HCT116 (cell line): ENCODE results near the gene CCDC80.

Source experiments
- CEBPB ChIP-seq: IDR thresholded peaks from 2 replicates; pipeline ENCODE4 v1.6.1; 2012; ENCODE audit warnings: low read depth
- ELF1 ChIP-seq: IDR thresholded peaks from 2 replicates; pipeline ENCODE4 v1.6.1; 2012; ENCODE audit warnings: low read depth, borderline replicate concordance
- POLR2A ChIP-seq: IDR thresholded peaks from 2 replicates; pipeline ENCODE4 v1.7.0; 2011; ENCODE audit warnings: borderline replicate concordance; ENCODE audit not compliant: insufficient read depth, insufficient read length; ENCODE audit errors: extremely low read depth
- POLR2AphosphoS5 ChIP-seq: IDR thresholded peaks from 2 replicates; pipeline ENCODE4 v1.6.1; 2011; ENCODE audit warnings: mild to moderate bottlenecking, low read depth, low read length, moderate library complexity
- RAD21 ChIP-seq: IDR thresholded peaks from 2 replicates; pipeline ENCODE4 v1.6.1; 2012; ENCODE audit warnings: low read depth, mild to moderate bottlenecking
- YY1 ChIP-seq: IDR thresholded peaks from 2 replicates; pipeline ENCODE4 v1.6.1; 2011; ENCODE audit warnings: low read length, low read depth, moderate library complexity, mild to moderate bottlenecking; ENCODE audit not compliant: insufficient replicate concordance; ENCODE audit errors: extremely low read depth
- ZNF274 ChIP-seq: fragments of 200-500 bp; sonication (Bioruptor generic); IDR thresholded peaks from 2 replicates; pipeline ENCODE4 v1.6.1; 2014; ENCODE audit warnings: mild to moderate bottlenecking, low read depth, low read length, inconsistent platforms
- TF ChIP-seq, protein P1 (sequence below): IDR thresholded peaks from 2 replicates; pipeline ENCODE4 v1.6.1; 2012; ENCODE audit warnings: low read depth
- TF ChIP-seq, protein P2 (sequence below), 3 experiments: fragments of 200-600 bp in 1 of 3; sonication (generic) in 1 of 3; IDR thresholded peaks in 2 of 3; conservative IDR thresholded peaks in 1 of 3; 2 replicates each; pipeline ENCODE4 v1.5.1; 2012 to 2017; ENCODE audit warnings: low read depth in 2 of 3, low read length in 2 of 3, antibody characterized with exemption in 1 of 3, borderline replicate concordance in 1 of 3, control low read depth in 1 of 3, mild to moderate bottlenecking in 1 of 3, mixed read lengths in 1 of 3, mixed run types in 1 of 3, moderate library complexity in 1 of 3; ENCODE audit not compliant: insufficient read depth in 1 of 3

DNA sequence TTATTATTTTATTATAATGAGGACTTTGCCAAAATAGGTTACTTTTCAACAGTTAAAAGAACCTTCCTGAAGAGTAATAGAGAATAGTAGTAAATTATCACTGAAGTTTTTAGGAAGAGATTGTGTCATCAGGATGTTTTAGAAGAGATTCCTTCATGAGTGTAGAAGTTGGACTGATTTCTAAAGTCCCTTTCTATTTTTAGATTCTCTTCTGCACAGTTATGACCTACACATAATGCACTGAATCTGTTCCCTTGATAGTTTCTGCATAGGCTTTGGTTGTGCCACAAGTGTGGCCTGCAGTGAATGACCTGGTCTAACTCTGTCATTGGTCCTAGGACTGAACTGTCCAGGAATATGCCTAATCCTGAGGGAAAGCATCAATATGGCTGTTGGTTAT, 55.2 kb downstream of the CCDC80 start:
- TF ChIP-seq, protein P1, sequence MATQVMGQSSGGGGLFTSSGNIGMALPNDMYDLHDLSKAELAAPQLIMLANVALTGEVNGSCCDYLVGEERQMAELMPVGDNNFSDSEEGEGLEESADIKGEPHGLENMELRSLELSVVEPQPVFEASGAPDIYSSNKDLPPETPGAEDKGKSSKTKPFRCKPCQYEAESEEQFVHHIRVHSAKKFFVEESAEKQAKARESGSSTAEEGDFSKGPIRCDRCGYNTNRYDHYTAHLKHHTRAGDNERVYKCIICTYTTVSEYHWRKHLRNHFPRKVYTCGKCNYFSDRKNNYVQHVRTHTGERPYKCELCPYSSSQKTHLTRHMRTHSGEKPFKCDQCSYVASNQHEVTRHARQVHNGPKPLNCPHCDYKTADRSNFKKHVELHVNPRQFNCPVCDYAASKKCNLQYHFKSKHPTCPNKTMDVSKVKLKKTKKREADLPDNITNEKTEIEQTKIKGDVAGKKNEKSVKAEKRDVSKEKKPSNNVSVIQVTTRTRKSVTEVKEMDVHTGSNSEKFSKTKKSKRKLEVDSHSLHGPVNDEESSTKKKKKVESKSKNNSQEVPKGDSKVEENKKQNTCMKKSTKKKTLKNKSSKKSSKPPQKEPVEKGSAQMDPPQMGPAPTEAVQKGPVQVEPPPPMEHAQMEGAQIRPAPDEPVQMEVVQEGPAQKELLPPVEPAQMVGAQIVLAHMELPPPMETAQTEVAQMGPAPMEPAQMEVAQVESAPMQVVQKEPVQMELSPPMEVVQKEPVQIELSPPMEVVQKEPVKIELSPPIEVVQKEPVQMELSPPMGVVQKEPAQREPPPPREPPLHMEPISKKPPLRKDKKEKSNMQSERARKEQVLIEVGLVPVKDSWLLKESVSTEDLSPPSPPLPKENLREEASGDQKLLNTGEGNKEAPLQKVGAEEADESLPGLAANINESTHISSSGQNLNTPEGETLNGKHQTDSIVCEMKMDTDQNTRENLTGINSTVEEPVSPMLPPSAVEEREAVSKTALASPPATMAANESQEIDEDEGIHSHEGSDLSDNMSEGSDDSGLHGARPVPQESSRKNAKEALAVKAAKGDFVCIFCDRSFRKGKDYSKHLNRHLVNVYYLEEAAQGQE: no peak
- TF ChIP-seq POLR2AphosphoS5 (no peak), POLR2A (no peak), CEBPB (no peak), YY1 (no peak), RAD21 (no peak), ZNF274 (no peak), ELF1 (no peak)
- TF ChIP-seq, protein P2, sequence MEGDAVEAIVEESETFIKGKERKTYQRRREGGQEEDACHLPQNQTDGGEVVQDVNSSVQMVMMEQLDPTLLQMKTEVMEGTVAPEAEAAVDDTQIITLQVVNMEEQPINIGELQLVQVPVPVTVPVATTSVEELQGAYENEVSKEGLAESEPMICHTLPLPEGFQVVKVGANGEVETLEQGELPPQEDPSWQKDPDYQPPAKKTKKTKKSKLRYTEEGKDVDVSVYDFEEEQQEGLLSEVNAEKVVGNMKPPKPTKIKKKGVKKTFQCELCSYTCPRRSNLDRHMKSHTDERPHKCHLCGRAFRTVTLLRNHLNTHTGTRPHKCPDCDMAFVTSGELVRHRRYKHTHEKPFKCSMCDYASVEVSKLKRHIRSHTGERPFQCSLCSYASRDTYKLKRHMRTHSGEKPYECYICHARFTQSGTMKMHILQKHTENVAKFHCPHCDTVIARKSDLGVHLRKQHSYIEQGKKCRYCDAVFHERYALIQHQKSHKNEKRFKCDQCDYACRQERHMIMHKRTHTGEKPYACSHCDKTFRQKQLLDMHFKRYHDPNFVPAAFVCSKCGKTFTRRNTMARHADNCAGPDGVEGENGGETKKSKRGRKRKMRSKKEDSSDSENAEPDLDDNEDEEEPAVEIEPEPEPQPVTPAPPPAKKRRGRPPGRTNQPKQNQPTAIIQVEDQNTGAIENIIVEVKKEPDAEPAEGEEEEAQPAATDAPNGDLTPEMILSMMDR (IDR thresholded peaks at IDR 0.05 in 2 of 3, conservative IDR thresholded peaks at IDR 0.05 in 1 of 3; ENCODE audit: borderline replicate concordance in 1 of 3, insufficient read depth in 1 of 3, low read depth in 2 of 3, low read length in 2 of 3): no peak
